Mucosa of descending colon (tissue), 3 donors: ENCODE data around the gene TENM4. TPM values are rescaled to one million over a fixed set of nuclear protein-coding genes. Genes with fewer than 3 reads are reported as not detected.
"Not testable (repeated sequence)": the region's sequence is repeated elsewhere in the genome, so short reads cannot be mapped to it uniquely, and the experiment has no call there.

Experiments
- ATAC-seq: fragments of 200-7000 bp; cut with Tn5 transposase; one replicate; pipeline ENCODE4 v1.9.1; 2020; ENCODE audit warnings: mild to moderate bottlenecking, moderate library complexity
- DNase-seq, 3 donors: peaks; one replicate each; pipeline ENCODE4 v3.0.0-alpha.2; 2020
- H3K36me3 ChIP-seq: fragments of 200-600 bp; one replicate; pipeline ENCODE4 v1.8.0; 2021; ENCODE audit warnings: low read depth, mild to moderate bottlenecking
- H3K4me1 ChIP-seq: fragments of 200-600 bp; one replicate; pipeline ENCODE4 v1.8.0; 2021; ENCODE audit warnings: low read depth, mild to moderate bottlenecking
- H3K4me3 ChIP-seq: fragments of 200-600 bp; one replicate; pipeline ENCODE4 v1.8.0; 2021; ENCODE audit warnings: mild to moderate bottlenecking
- H3K9me3 ChIP-seq: fragments of 200-600 bp; one replicate; pipeline ENCODE4 v1.8.0; 2021; ENCODE audit warnings: mild to moderate bottlenecking
- CTCF ChIP-seq: fragments of 200-600 bp; IDR thresholded peaks from one replicate; pipeline ENCODE4 v1.8.0; 2022; ENCODE audit warnings: antibody characterized with exemption, mild to moderate bottlenecking
- intact Hi-C, 2 donors: fragments of 100-400 bp; cut with DNase I in 1 of 2; cut with micrococcal nuclease in 1 of 2; formaldehyde crosslinking; loops; one replicate each; pipeline versions ENCODE4 v1.11.0 to v1.11.1; 2022; cut with DNase I, micrococcal nuclease
- total RNA-seq, 3 donors: library from RNA; stranded (reverse); fragmentation: NEBNext Ultra II Directional in 2 of 3; extraction: Animal tissue kit (Norgen Biotek cat#: 25700) in 2 of 3; gene quantifications; one replicate each; pipeline versions ENCODE4 v1.2.1 to v1.2.4, GENCODE V29; 2021 to 2023
- donor health status: DM: no; HTN: no; CAD: no; lungs with moderate emphysema.
- donor health status: DM: no; HTN: no; CAD: no.
- donor health status: DM: no; HTN: yes; CAD: no.

Gene TENM4
- total RNA-seq, 3 donors from 2014 or later = 0.70 to 1.6 (median 1.2) TPM

GRCh38 chr11:78615724-78616123 is 825.1 kb downstream of the TENM4 start:
- DNase-seq (no peak), ATAC-seq (no peak)
- peaks cover 12% of the 10 kb centered on the region for H3K9me3 ChIP-seq
- H3K36me3 ChIP-seq = no peaks in the 10 kb centered on the region
- no peak for TF ChIP-seq CTCF
- intact Hi-C loops = no loop called here
- no peak overlapping the region for H3K4me3 ChIP-seq
- H3K4me1 ChIP-seq = no peaks in the 10 kb centered on the region

- no peaks in the 10 kb centered on the region for H3K9me3 ChIP-seq
- TF ChIP-seq CTCF = no peak
- H3K4me3 ChIP-seq = no peak overlapping the region
- no peak for DNase-seq
- H3K36me3 ChIP-seq = no peaks in the 10 kb centered on the region
- ATAC-seq = no peak
- no peaks in the 10 kb centered on the region for H3K4me1 ChIP-seq
- intact Hi-C loops = no loop called here
Measured at GRCh38 chr11:78613378-78613813, 827.4 kb downstream of the TENM4 start.

GRCh38 chr11:78612721-78613377 is 828.0 kb downstream of the TENM4 start:
- TF ChIP-seq CTCF = no peak
- no peak overlapping the region for H3K4me3 ChIP-seq
- no peaks in the 10 kb centered on the region for H3K9me3 ChIP-seq
- intact Hi-C loops = no loop called here
- H3K36me3 ChIP-seq = no peaks in the 10 kb centered on the region
- H3K4me1 ChIP-seq = no peaks in the 10 kb centered on the region
- DNase-seq (no peak), ATAC-seq (no peak)

- intact Hi-C loops, H3K9me3 ChIP-seq, DNase-seq, ATAC-seq, H3K36me3 ChIP-seq, H3K4me3 ChIP-seq, H3K4me1 ChIP-seq: not testable (repeated sequence)
Measured at GRCh38 chr11:78609321-78609720, 831.5 kb downstream of the TENM4 start.

GRCh38 chr11:78607696-78608095 is 833.1 kb downstream of the TENM4 start:
- intact Hi-C loops = no loop called here
- no peak for TF ChIP-seq CTCF
- no peak overlapping the region for H3K4me3 ChIP-seq
- DNase-seq (no peak), ATAC-seq (no peak)
- no peaks in the 10 kb centered on the region for H3K36me3 ChIP-seq
- H3K4me1 ChIP-seq = no peaks in the 10 kb centered on the region
- no peaks in the 10 kb centered on the region for H3K9me3 ChIP-seq

- intact Hi-C loops = no loop called here
- ATAC-seq = no peak
- no peak for DNase-seq
- no peaks in the 10 kb centered on the region for H3K9me3 ChIP-seq
- H3K4me1 ChIP-seq = no peaks in the 10 kb centered on the region
- no peak overlapping the region for H3K4me3 ChIP-seq
- no peak for TF ChIP-seq CTCF
- no peaks in the 10 kb centered on the region for H3K36me3 ChIP-seq
Measured at GRCh38 chr11:78606667-78607066, 834.2 kb downstream of the TENM4 start.
